Retina (tissue), 1 donor: ENCODE data around the gene PPP4R3B.

Experiments used
- DNase-seq: peaks from one replicate; pipeline ENCODE4 v3.0.0-alpha.2; 2016

The PPP4R3B gene

DNA sequence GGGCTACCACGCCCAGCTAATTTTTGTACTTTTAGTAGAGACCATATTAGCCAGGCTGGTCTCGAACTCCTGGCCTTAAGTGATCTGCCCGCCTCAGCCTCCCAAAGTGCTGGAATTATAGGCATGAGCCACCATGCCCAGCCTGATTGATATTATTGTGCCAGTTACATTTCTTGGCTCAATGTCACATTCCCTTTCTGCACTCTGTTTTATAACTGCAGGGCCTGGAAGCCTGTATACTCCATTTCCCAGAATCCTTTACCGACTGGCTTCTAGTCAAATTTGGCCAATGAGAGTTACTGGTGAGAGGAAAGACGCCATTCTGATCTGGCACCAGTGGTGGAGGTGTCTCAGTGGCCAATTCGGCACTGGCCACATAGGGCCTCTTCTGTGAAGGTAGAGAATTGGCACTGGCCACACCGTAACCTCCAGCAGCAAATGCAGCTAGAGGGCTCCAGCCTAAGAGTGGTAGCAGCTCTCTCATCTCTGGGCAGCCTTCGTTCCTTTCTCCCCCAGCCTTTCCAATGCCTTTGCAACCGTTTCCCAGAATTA is 114.8 kb downstream of the PPP4R3B start:
- no peak for DNase-seq

DNA sequence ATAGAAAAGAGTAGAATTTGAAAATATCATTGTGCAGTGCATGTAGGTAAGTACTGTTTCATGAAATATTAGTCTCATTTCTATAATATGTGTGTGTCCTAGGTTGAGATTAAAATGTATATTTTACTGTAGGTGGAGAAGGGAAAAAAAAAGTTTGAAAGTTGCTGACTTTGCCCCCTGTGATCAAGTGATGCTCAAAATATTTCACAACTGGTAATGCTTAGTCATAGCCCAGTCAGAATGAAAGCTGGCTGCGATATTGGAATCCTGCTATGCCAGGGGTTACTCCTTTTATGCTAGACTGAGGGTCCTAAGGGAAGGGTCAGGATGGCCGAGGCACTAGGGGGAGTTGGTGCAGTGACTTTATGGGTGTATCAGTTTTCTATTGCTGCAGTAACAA is 117.4 kb downstream of the PPP4R3B start:
- DNase-seq: no peak

DNA sequence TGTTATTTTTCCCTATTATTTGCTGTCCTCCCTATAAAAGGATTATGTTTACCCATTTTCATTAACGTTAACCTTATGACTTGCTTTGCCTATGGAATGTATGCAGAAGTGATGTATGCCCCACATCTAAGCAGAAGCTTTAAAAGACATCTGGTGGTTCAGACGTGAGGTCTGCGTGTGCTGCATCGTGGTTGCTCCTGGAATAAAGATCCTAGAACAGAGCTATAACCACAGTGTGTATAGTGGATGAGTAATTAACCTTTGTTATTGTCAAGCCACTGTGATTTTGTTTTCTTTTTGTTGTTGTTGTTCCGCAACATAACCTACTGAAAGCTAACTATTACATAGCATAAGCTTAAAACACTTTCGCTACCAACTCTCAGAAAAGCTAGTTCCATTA is 118.8 kb downstream of the PPP4R3B start:
- DNase-seq: no peak
